Panc1 (cell line): ENCODE measurements around the gene PCYT2. TPM values are rescaled to one million over a fixed set of nuclear protein-coding genes. Genes with fewer than 3 reads are reported as not detected.

Experiments used
- ATAC-seq: fragments of 200-7000 bp; cut with Tn5 transposase; 2 replicates; pipeline ENCODE4 v1.9.1; 2020; ENCODE audit warnings: mild to moderate bottlenecking, moderate library complexity
- BruUV-seq: library from RNA; stranded (reverse); fragments of 400-500 nt; replicated peaks from 2 replicates; lab custom pipeline; 2021; lab: Mats Ljungman, UMichigan
- CTCF ChIA-PET: fragments of 300-600 bp; sonication (Branson Sonifier 250); formaldehyde crosslinking; loops from one replicate; lab custom pipeline; 2022; ENCODE audit warnings: antibody characterized with exemption; lab: Charles Lee
- POLR2A ChIA-PET: fragments of 300-600 bp; sonication (Branson Sonifier 250); formaldehyde crosslinking; loops from one replicate; lab custom pipeline; 2022; ENCODE audit warnings: antibody characterized with exemption; lab: Charles Lee
- DNase-seq: peaks from one replicate; pipeline ENCODE4 v3.0.0-alpha.2; 2010; ENCODE audit warnings: low read depth, low spot score
- H3K27ac ChIP-seq: 2 replicates; pipeline ENCODE4 v1.5.1; 2011; ENCODE audit warnings: mild to moderate bottlenecking, low read length, inconsistent platforms
- H3K27me3 ChIP-seq: fragments of 200-500 bp; sonication (Bioruptor generic); 2 replicates; pipeline ENCODE4 v1.6.0; 2014; ENCODE audit warnings: low read length, inconsistent platforms; ENCODE audit not compliant: control insufficient read depth, insufficient read depth
- H3K36me3 ChIP-seq: fragments of 200-500 bp; sonication (Bioruptor generic); 2 replicates; pipeline ENCODE4 v1.5.1; 2014; ENCODE audit warnings: inconsistent platforms, mild to moderate bottlenecking, low read length, moderate library complexity; ENCODE audit not compliant: control insufficient read depth, insufficient read depth
- H3K4me1 ChIP-seq: 2 replicates; pipeline ENCODE4 v1.5.1; 2011; ENCODE audit warnings: inconsistent platforms, mild to moderate bottlenecking, low read length, moderate library complexity; ENCODE audit not compliant: control insufficient read depth, insufficient read depth
- H3K4me3 ChIP-seq, 2 experiments: 2 replicates each; pipeline ENCODE4 v1.5.1; 2011 to 2012; ENCODE audit warnings: low read depth in 2 of 2, low read length in 2 of 2, mild to moderate bottlenecking in 2 of 2, inconsistent platforms in 1 of 2, moderate library complexity in 1 of 2
- H3K9me3 ChIP-seq: fragments of 200-500 bp; sonication (Bioruptor generic); 2 replicates; pipeline ENCODE4 v1.5.1; 2014; ENCODE audit warnings: low read depth, mild to moderate bottlenecking, inconsistent platforms, low read length, moderate library complexity; ENCODE audit not compliant: control insufficient read depth, insufficient read depth
- POLR2AphosphoS5 ChIP-seq: IDR thresholded peaks from 2 replicates; pipeline ENCODE4 v1.6.1; 2012; ENCODE audit warnings: mild to moderate bottlenecking, low read depth, low read length, moderate library complexity
- SIN3A ChIP-seq: IDR thresholded peaks from 2 replicates; pipeline ENCODE4 v1.6.1; 2012; ENCODE audit warnings: low read depth, mild to moderate bottlenecking, low read length, moderate library complexity, borderline replicate concordance; ENCODE audit not compliant: insufficient read depth
- TCF7L2 ChIP-seq: IDR thresholded peaks from 2 replicates; pipeline ENCODE4 v1.6.1; 2011; ENCODE audit warnings: mild to moderate bottlenecking, low read depth, low read length, inconsistent platforms
- in situ Hi-C: cut with HindIII; loops from 2 replicates; pipeline ENCODE4 v1.10.0; 2016; ENCODE audit warnings: low sequenced_read_pairs, low pct_unique_long_range_greater_than_20kb
- intact Hi-C: fragments of 100-400 bp; cut with micrococcal nuclease; formaldehyde crosslinking; loops from one replicate; pipeline ENCODE4 v1.10.0; 2022; ENCODE audit not compliant: unreplicated experiment
- total RNA-seq: library from RNA; stranded (reverse); gene quantifications from one replicate; pipeline ENCODE4 v1.2.1, GENCODE V29; 2021; ENCODE audit not compliant: unreplicated experiment
- TF ChIP-seq, protein P1 (sequence below): fragments of 450-650 bp; IDR thresholded peaks from 2 replicates; pipeline ENCODE4 v1.5.1; 2017; ENCODE audit warnings: mild to moderate bottlenecking
- TF ChIP-seq, protein P2 (sequence below), 2 experiments: IDR thresholded peaks; 2 replicates each; pipeline ENCODE4 v1.6.1; 2011 to 2012; ENCODE audit warnings: low read depth in 2 of 2, control low read depth in 1 of 2, low read length in 1 of 2, mild to moderate bottlenecking in 1 of 2, moderate library complexity in 1 of 2; ENCODE audit not compliant: insufficient read depth in 1 of 2

Gene PCYT2
- total RNA-seq, 1 experiment from 2014 or later, result 91.2 TPM

DNA sequence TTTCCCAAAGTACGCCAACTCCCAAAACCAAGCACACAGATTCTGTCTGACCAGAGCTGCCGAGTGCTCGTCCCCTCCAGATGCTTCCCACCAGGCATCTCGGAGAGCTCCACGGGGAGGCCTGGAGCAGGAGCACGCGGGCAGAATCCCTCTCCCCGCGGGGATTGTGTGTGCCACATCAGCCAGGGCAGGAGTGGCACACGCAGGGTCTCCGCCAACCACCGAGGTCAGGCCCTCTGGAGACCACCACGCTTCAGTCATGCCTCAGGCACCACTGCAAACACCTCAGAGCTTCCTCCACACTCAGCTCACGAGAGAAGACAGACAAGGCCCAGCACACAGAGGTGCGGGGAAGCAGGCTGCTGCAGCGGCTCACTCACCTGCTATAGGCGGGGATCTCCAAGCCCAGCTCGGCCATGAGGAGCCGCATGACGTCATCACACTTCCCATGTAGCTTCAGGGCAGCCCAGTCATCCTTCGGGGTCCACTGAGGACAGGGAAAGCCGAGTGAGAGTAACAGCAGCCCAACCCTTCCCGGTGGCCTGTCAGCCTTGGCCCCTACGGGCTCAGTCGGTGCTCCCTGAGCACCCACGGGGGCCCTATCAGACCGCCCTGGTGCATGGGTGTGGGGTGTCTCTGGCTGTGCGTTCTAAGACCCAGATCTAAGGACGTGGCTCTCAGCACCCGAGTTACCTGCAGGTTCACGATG, 2.3 kb upstream of the PCYT2 start:
- no peaks in the 10 kb centered on the region for H3K27me3 ChIP-seq
- DNase-seq (no peak), ATAC-seq (no peak)
- intact Hi-C loops, result no loop called here
- POLR2A ChIA-PET, result interaction anchor here (0.5 to 1.4 kb wide), 2 partner anchors 12 to 904 kb away, joined by 3 to 4 read pairs; no protein-coding TSS in a partner anchor
- BruUV-seq, result no TSS peak
- H3K9me3 ChIP-seq, result no peaks in the 10 kb centered on the region
- in situ Hi-C loops, result no loop called here
- H3K36me3 ChIP-seq, result peaks cover 14% of the 10 kb centered on the region
- H3K27ac ChIP-seq, result no peak overlapping the region
- TF ChIP-seq SIN3A (no peak), TCF7L2 (no peak), POLR2AphosphoS5 (no peak)
- TF ChIP-seq, protein P1, sequence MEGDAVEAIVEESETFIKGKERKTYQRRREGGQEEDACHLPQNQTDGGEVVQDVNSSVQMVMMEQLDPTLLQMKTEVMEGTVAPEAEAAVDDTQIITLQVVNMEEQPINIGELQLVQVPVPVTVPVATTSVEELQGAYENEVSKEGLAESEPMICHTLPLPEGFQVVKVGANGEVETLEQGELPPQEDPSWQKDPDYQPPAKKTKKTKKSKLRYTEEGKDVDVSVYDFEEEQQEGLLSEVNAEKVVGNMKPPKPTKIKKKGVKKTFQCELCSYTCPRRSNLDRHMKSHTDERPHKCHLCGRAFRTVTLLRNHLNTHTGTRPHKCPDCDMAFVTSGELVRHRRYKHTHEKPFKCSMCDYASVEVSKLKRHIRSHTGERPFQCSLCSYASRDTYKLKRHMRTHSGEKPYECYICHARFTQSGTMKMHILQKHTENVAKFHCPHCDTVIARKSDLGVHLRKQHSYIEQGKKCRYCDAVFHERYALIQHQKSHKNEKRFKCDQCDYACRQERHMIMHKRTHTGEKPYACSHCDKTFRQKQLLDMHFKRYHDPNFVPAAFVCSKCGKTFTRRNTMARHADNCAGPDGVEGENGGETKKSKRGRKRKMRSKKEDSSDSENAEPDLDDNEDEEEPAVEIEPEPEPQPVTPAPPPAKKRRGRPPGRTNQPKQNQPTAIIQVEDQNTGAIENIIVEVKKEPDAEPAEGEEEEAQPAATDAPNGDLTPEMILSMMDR, result no peak
- TF ChIP-seq, protein P2, sequence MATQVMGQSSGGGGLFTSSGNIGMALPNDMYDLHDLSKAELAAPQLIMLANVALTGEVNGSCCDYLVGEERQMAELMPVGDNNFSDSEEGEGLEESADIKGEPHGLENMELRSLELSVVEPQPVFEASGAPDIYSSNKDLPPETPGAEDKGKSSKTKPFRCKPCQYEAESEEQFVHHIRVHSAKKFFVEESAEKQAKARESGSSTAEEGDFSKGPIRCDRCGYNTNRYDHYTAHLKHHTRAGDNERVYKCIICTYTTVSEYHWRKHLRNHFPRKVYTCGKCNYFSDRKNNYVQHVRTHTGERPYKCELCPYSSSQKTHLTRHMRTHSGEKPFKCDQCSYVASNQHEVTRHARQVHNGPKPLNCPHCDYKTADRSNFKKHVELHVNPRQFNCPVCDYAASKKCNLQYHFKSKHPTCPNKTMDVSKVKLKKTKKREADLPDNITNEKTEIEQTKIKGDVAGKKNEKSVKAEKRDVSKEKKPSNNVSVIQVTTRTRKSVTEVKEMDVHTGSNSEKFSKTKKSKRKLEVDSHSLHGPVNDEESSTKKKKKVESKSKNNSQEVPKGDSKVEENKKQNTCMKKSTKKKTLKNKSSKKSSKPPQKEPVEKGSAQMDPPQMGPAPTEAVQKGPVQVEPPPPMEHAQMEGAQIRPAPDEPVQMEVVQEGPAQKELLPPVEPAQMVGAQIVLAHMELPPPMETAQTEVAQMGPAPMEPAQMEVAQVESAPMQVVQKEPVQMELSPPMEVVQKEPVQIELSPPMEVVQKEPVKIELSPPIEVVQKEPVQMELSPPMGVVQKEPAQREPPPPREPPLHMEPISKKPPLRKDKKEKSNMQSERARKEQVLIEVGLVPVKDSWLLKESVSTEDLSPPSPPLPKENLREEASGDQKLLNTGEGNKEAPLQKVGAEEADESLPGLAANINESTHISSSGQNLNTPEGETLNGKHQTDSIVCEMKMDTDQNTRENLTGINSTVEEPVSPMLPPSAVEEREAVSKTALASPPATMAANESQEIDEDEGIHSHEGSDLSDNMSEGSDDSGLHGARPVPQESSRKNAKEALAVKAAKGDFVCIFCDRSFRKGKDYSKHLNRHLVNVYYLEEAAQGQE (IDR thresholded peaks at IDR 0.05; ENCODE audit: insufficient read depth in 1 of 2, low read depth in 2 of 2, low read length in 1 of 2), result no peak
- no peak overlapping the region for H3K4me3 ChIP-seq
- peaks cover 35% of the 10 kb centered on the region for H3K4me1 ChIP-seq
- CTCF ChIA-PET, result no interaction called here

DNA sequence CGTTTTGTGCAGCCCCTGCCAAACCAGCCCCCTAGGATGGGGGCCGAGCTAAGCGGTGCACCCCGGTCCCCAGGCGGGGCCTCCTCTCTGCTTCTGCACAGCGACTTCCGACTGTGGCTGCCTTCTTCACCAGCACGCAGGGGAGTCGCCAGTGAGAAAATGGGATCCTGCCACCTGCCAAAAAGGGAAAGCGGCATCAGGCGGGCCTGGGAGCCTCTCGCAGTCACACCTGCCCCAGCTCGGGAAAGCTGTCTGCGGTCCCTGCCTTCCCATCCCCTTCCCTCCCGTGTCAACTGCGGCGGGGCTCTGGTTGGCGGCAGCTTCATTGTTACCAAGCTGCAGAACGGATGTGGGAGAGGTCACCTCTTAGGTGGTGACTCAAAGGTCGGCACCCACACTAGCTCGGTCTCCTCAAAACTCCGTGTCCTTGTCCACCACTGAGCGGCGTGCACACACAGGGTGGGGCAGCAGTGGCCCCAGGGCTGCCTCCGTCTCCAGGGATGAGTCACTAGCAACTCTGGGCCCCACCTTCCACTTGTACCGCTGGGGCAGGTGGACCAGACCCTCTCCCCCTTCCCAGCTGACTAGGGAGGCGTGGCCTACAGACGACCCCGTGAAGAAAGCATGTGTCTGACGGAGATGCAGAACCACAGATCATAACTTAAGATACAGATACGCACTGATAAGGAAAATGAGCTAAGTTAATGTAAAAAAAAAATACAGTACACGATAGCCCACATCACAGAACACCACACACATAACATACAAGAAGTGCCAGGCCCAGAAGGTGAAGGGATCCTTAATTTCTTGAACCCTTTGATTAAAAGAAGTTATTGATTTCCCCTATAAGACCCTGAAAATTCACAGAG, 1.5 kb upstream of the PCYT2 start:
- no peak overlapping the region for H3K27ac ChIP-seq
- ChIA-PET POLR2A (interaction anchor here (1.4 kb wide), 1 partner anchor 12 kb away, joined by 3 read pairs; no protein-coding TSS in a partner anchor), CTCF (no interaction called here)
- in situ Hi-C loops (no loop called here), intact Hi-C loops (no loop called here)
- H3K36me3 ChIP-seq, result peaks cover 13% of the 10 kb centered on the region
- H3K9me3 ChIP-seq, result no peaks in the 10 kb centered on the region
- no TSS peak for BruUV-seq
- DNase-seq (no peak), ATAC-seq (no peak)
- no peak overlapping the region for H3K4me3 ChIP-seq
- no peaks in the 10 kb centered on the region for H3K27me3 ChIP-seq
- TF ChIP-seq TCF7L2, result no peak
- TF ChIP-seq, protein P1, result no peak
- TF ChIP-seq POLR2AphosphoS5, result no peak
- no peak for TF ChIP-seq SIN3A
- TF ChIP-seq, protein P2 (IDR thresholded peaks at IDR 0.05; ENCODE audit: insufficient read depth in 1 of 2, low read depth in 2 of 2, low read length in 1 of 2), result no peak
- H3K4me1 ChIP-seq, result peaks cover 31% of the 10 kb centered on the region
